H9 (cell line): ENCODE results near the gene CARD11. TPM values are rescaled to one million over a fixed set of nuclear protein-coding genes. Genes with fewer than 3 reads are reported as not detected.

Experiments used
- DNase-seq: peaks from one replicate; pipeline ENCODE4 v3.0.0-alpha.2; 2017
- H2AFZ ChIP-seq: one replicate; pipeline ENCODE4 v1.6.1; 2013; ENCODE audit warnings: mild to moderate bottlenecking, low read length, control low read depth, moderate library complexity
- H2AK5ac ChIP-seq: 2 replicates; pipeline ENCODE4 v1.6.1; 2013; ENCODE audit warnings: low read length, control low read depth, mixed read lengths; ENCODE audit not compliant: insufficient read length
- H2BK120ac ChIP-seq: one replicate; pipeline ENCODE4 v1.6.1; 2013; ENCODE audit warnings: low read depth, mild to moderate bottlenecking, low read length, control low read depth, inconsistent platforms; ENCODE audit not compliant: poor library complexity, severe bottlenecking
- H2BK12ac ChIP-seq: 2 replicates; pipeline ENCODE4 v1.6.1; 2013; ENCODE audit warnings: low read length, control low read depth, mixed read lengths, low read depth; ENCODE audit not compliant: insufficient read length
- H2BK15ac ChIP-seq: 2 replicates; pipeline ENCODE4 v1.6.1; 2013; ENCODE audit warnings: low read depth, low read length, control low read depth
- H2BK20ac ChIP-seq: one replicate; pipeline ENCODE4 v1.6.1; 2013; ENCODE audit warnings: low read depth, mild to moderate bottlenecking, low read length, control low read depth, inconsistent platforms; ENCODE audit not compliant: poor library complexity, severe bottlenecking
- H2BK5ac ChIP-seq: 2 replicates; pipeline ENCODE4 v1.6.1; 2013; ENCODE audit warnings: low read length, control low read depth, mixed read lengths; ENCODE audit not compliant: insufficient read length
- H3K14ac ChIP-seq: 2 replicates; pipeline ENCODE4 v1.6.1; 2013; ENCODE audit warnings: low read length, control low read depth; ENCODE audit not compliant: insufficient read depth
- H3K18ac ChIP-seq: 2 replicates; pipeline ENCODE4 v1.6.1; 2013; ENCODE audit warnings: low read depth, mild to moderate bottlenecking, mixed read lengths, low read length, control low read depth; ENCODE audit not compliant: insufficient read length
- H3K23ac ChIP-seq: 2 replicates; pipeline ENCODE4 v1.6.1; 2013; ENCODE audit warnings: low read length, control low read depth, mixed read lengths, low read depth; ENCODE audit not compliant: insufficient read length
- H3K23me2 ChIP-seq: 2 replicates; pipeline ENCODE4 v1.6.1; 2013; ENCODE audit warnings: low read depth, mild to moderate bottlenecking, mixed read lengths, low read length, control low read depth; ENCODE audit not compliant: insufficient read length, poor library complexity, severe bottlenecking
- H3K27ac ChIP-seq: 2 replicates; pipeline ENCODE4 v1.5.1; 2013; ENCODE audit warnings: low read length, control low read depth, mixed read lengths, low read depth; ENCODE audit not compliant: insufficient read length
- H3K27me3 ChIP-seq: 2 replicates; pipeline ENCODE4 v1.6.1; 2013; ENCODE audit warnings: low read length, control low read depth, inconsistent platforms; ENCODE audit not compliant: insufficient read depth
- H3K4ac ChIP-seq: 2 replicates; pipeline ENCODE4 v1.6.1; 2013; ENCODE audit warnings: low read depth, mild to moderate bottlenecking, control low read depth, inconsistent platforms, low read length, moderate library complexity
- H3K4me1 ChIP-seq: 2 replicates; pipeline ENCODE4 v1.6.1; 2013; ENCODE audit warnings: low read length, control low read depth, inconsistent platforms; ENCODE audit not compliant: insufficient read depth
- H3K4me2 ChIP-seq: 2 replicates; pipeline ENCODE4 v1.6.1; 2013; ENCODE audit warnings: low read length, control low read depth, mixed read lengths; ENCODE audit not compliant: insufficient read length, insufficient read depth
- H3K56ac ChIP-seq: 2 replicates; pipeline ENCODE4 v1.6.1; 2013; ENCODE audit warnings: low read depth, mild to moderate bottlenecking, mixed read lengths, low read length, control low read depth; ENCODE audit not compliant: insufficient read length
- H3K79me1 ChIP-seq: 2 replicates; pipeline ENCODE4 v1.6.1; 2013; ENCODE audit warnings: low read depth, mild to moderate bottlenecking, moderate library complexity, low read length, control low read depth, inconsistent platforms; ENCODE audit not compliant: insufficient read depth, poor library complexity, severe bottlenecking
- H3K79me2 ChIP-seq: 2 replicates; pipeline ENCODE4 v1.6.1; 2013; ENCODE audit warnings: low read length, control low read depth, inconsistent platforms; ENCODE audit not compliant: insufficient read depth
- H3K9ac ChIP-seq: 2 replicates; pipeline ENCODE4 v1.6.1; 2013; ENCODE audit warnings: low read length, control low read depth, mixed read lengths; ENCODE audit not compliant: insufficient read length; ENCODE audit errors: extremely low read depth
- H3K9me3 ChIP-seq: one replicate; pipeline ENCODE4 v1.6.1; 2013; ENCODE audit warnings: low read depth, low read length, inconsistent platforms; ENCODE audit not compliant: control insufficient read depth
- H3T11ph ChIP-seq: one replicate; pipeline ENCODE4 v1.6.1; 2013; ENCODE audit warnings: mild to moderate bottlenecking, low read length, control low read depth, inconsistent platforms
- H4K20me1 ChIP-seq: one replicate; pipeline ENCODE4 v1.6.1; 2013; ENCODE audit not compliant: control insufficient read depth, insufficient read length, insufficient read depth
- H4K5ac ChIP-seq: 2 replicates; pipeline ENCODE4 v1.6.1; 2013; ENCODE audit warnings: low read depth, mild to moderate bottlenecking, mixed read lengths, low read length, control low read depth; ENCODE audit not compliant: insufficient read length
- H4K8ac ChIP-seq: replicated peaks from 2 replicates; pipeline ENCODE4 v1.6.1; 2013; ENCODE audit warnings: low read length, control low read depth, mixed read lengths, low read depth; ENCODE audit not compliant: insufficient read length
- H4K91ac ChIP-seq: 2 replicates; pipeline ENCODE4 v1.6.1; 2013; ENCODE audit warnings: low read depth, mild to moderate bottlenecking, moderate library complexity, mixed read lengths, low read length, control low read depth; ENCODE audit not compliant: insufficient read length
- H3K27ac Mint-ChIP-seq, 3 experiments: 2 replicates in 2 of 3; 3 replicates in 1 of 3; pipeline ENCODE4 v1.8.0; 2020 to 2021; ENCODE audit warnings: mixed read lengths in 3 of 3, mild to moderate bottlenecking in 1 of 3, moderate library complexity in 1 of 3
- H3K27me3 Mint-ChIP-seq: 2 replicates; pipeline ENCODE4 v1.8.0; 2021; ENCODE audit warnings: low read depth, mild to moderate bottlenecking, moderate library complexity, mixed read lengths
- H3K36me3 Mint-ChIP-seq, 3 experiments: 2 replicates in 2 of 3; 3 replicates in 1 of 3; pipeline ENCODE4 v1.8.0; 2020 to 2021; ENCODE audit warnings: low read depth in 3 of 3, mixed read lengths in 3 of 3; ENCODE audit not compliant: insufficient read depth in 1 of 3
- H3K4me1 Mint-ChIP-seq, 2 experiments: 2 replicates each; pipeline ENCODE4 v1.8.0; 2020; ENCODE audit warnings: mixed read lengths in 2 of 2
- H3K4me3 Mint-ChIP-seq, 2 experiments: 2 replicates in 1 of 2; 3 replicates in 1 of 2; pipeline ENCODE4 v1.8.0; 2020 to 2021; ENCODE audit warnings: mild to moderate bottlenecking in 2 of 2, mixed read lengths in 2 of 2, moderate library complexity in 1 of 2
- H3K9me3 Mint-ChIP-seq, 2 experiments: 2 replicates in 1 of 2; 3 replicates in 1 of 2; pipeline ENCODE4 v1.8.0; 2020; ENCODE audit warnings: mild to moderate bottlenecking in 2 of 2, mixed read lengths in 2 of 2, moderate library complexity in 1 of 2
- WGBS: extraction: QIAGEN DNeasy Blood & Tissue Kit; methylation state at CpG from one replicate; pipeline ENCODE4 v1.1.7; 2013; ENCODE audit warnings: missing lambda C conversion rate, low lambda C conversion rate, mixed read lengths; ENCODE audit not compliant: insufficient read length; ENCODE audit errors: extremely low coverage; 5-methylcytosine and 5-hydroxymethylcytosine counted together
- total RNA-seq: library from RNA; stranded (reverse); gene quantifications from 2 replicates; pipeline ENCODE4 v1.2.1, GENCODE V29; 2021
- TF ChIP-seq, protein P1 (sequence below): fragments of 200-600 bp; sonication (generic); conservative IDR thresholded peaks from 3 replicates; pipeline ENCODE4 v1.8.0; 2021; ENCODE audit warnings: antibody characterized with exemption, mild to moderate bottlenecking

Gene CARD11
- total RNA-seq, 1 experiment from 2014 or later: 20.0 TPM

DNA sequence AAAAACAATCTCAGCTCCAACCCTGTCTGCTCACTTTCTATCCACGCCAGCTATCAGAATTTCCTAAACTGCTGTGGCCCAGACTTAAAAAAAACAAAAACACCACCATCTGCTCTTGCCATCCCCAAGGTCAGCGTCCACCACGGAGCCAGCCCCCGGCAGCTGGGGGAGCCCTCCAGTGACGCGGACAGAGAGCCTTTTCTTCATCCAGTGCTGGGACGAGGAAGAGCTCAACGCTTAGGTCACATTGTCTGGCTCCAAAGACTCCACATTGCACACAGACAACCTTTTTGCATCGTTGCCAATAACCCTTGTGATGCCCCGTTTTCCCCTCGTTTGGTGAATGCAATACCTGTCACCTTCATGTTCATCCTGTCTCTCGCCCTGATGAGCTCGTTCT, 132.2 kb downstream of the CARD11 start:
- Histone ChIP-seq H3K79me1 (no peaks in the 10 kb centered on the region), H4K5ac (no peak overlapping the region), H3K27me3 (no peaks in the 10 kb centered on the region), H3K9me3 (no peaks in the 10 kb centered on the region), H3K23ac (no peak overlapping the region), H3K56ac (no peak overlapping the region), H3K18ac (no peak overlapping the region), H2AK5ac (no peak overlapping the region), H2BK12ac (no peak overlapping the region), H2AFZ (no peak overlapping the region), H2BK20ac (no peak overlapping the region), H4K20me1 (no peaks in the 10 kb centered on the region), H3K4me2 (no peak overlapping the region), H3K4me1 (no peaks in the 10 kb centered on the region), H2BK5ac (no peak overlapping the region), H3K14ac (no peak overlapping the region), H4K91ac (no peak overlapping the region), H2BK120ac (no peak overlapping the region), H3K9ac (no peak overlapping the region), H3K27ac (no peak overlapping the region), H3K23me2 (no peaks in the 10 kb centered on the region), H3K4ac (no peak overlapping the region), H3K79me2 (no peaks in the 10 kb centered on the region), H2BK15ac (no peak overlapping the region), H4K8ac (no peak overlapping the region), H3T11ph (no peak overlapping the region)
- WGBS: no CpG with 5 or more reads among the region's 13 CpGs
- Mint-ChIP-seq H3K27ac (peak overlapping the region; percentile 4 to 71 (median 7); a peak in 2 of 7 replicates), H3K36me3 (peaks cover under 1 to 12% (median 2%) of the 10 kb centered on the region in 3 experiments; a peak in 2 of 7 replicates), H3K27me3 (no peaks in the 10 kb centered on the region), H3K9me3 (no peaks in the 10 kb centered on the region), H3K4me3 (no peak overlapping the region), H3K4me1 (no peaks in the 10 kb centered on the region)
- DNase-seq: no peak
- TF ChIP-seq, protein P1, sequence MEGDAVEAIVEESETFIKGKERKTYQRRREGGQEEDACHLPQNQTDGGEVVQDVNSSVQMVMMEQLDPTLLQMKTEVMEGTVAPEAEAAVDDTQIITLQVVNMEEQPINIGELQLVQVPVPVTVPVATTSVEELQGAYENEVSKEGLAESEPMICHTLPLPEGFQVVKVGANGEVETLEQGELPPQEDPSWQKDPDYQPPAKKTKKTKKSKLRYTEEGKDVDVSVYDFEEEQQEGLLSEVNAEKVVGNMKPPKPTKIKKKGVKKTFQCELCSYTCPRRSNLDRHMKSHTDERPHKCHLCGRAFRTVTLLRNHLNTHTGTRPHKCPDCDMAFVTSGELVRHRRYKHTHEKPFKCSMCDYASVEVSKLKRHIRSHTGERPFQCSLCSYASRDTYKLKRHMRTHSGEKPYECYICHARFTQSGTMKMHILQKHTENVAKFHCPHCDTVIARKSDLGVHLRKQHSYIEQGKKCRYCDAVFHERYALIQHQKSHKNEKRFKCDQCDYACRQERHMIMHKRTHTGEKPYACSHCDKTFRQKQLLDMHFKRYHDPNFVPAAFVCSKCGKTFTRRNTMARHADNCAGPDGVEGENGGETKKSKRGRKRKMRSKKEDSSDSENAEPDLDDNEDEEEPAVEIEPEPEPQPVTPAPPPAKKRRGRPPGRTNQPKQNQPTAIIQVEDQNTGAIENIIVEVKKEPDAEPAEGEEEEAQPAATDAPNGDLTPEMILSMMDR: no peak
